ENCODE data around the gene RHCG.

The RHCG gene

DNA sequence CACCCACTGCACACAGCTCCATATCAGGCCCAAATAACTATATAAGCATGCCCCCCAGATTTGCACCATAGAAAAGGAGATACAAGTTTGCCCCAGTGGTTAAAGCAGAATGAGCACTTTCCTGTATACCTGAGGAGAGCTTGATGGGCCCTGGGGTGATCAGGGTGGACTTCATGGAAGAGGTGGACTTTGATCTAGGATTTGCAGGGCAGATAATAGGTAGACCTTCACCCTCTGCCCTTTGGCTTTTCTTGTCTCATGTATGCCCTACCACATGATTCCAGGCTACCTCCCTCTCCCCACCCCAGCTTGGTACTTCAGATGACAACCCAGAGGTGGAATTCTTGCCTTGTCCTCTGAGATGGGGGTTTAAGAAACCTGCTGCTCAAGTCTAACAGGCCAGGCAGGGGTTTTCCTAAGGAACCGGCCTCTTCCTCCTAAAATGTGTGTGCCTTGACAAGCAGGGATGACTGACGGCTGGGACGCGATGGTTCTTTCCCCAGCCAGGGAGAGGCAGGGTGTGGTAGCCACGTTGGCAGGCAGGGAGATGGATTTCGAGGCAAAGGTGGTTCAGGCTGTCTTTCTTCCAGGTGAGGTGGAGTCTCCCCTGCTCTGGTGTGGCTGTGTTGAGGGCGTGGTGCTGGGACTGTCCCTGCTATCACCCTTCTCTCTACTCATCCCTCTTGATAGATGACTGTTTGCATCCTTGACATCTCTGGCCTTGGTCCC is 6.6 kb upstream of the RHCG start:
- no peak for DNase-seq (ENCODE audit: low read depth)

DNA sequence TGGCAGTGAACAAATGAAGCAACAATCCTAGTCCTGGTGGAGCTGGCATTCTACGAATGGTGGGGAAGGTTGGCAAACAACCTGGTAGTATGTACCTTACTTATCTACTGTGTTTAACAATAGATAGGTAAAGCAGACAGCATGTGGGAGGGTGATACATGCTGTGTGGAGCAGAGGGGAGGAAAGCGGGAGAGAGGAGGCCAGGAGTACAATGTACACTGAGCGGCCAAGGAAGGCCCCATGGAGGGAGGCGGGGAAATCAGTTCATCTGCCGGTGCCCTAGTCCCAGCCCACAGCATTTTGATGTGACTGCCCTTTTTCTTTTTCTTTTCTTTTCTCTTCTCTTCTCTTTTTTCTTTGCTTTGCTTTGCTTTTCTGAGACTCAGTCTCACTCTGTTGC is 5.3 kb upstream of the RHCG start:
- DNase-seq (ENCODE audit: low read depth), result no peak

DNA sequence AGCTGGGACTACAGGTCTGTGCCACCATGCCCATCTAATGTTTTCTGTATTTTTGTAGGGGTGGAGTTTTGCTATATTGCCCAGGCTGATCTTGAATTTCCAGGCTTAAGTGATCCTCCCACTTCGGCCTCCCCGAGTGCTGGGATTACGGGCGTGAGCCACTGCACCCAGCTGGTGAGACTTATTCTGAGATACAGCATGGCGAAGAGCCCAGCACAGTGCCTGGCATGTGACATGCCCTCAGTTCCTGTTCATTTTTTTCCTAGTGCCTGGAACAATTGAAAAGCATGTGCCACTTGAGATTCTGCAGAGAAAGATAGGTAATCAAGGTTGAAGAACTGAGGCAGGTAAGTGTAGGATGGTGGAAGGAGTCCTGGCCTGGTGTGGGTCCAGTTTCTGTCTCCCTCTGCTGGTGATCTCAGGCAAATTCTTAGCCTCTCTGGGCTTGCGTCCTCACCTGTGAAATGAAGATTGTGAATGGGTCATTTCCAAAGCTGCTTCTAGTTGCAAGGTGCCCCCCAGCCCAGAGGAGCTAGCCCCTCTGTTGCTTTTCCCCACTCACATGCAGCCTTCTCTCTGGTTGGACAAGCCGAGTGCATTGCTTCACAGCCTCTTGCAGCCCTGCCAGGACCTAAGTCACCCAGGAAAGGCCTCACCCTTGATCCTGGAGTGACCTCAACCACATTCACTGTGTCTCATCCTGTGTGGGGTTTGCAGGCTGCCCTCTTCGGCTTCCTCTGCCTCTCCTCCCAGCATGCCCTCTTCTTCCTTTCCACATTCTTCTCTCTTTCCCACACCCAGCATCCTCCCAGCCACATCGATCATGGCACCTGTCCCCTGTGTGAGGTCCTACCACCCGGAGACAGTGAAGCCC is 4.3 kb upstream of the RHCG start:
- no peak for DNase-seq (ENCODE audit: low read depth)

DNA sequence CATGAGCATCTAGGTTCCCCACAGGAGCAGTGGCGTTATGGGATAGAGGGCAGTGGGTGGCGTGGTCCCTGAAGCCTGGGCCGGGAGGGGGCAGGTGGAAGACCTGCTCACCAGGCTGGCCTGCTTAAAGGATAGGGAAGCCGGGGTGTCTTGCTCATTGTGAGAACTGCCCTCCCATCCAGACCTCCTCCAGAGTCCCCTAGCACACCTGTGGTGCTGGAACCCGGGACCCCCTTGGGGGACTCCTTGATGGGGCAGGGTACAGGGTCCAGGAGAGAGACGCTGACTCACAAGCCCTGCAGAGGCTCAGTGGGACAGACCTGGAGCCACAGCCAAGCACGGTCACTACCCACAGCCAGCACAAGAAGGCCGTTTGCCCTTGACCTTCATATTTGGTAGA is 2.8 kb upstream of the RHCG start:
- no peak for DNase-seq (ENCODE audit: low read depth)

DNA sequence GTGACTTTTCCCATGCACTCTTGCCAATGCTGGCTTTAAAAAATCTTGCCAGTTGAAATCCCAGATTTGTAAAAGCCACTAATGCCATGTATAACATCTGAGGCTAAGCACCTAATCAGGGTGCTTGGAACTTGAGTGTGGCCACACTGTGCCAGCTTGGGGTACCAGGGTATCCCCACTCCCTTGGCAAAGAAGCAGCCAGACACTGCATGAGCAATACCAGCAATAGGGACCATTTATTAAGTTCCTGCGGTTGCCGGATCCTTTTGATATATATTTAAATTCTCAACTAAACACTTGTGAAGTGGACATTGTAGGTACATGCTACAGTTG is 2.2 kb upstream of the RHCG start:
- no peak for DNase-seq (ENCODE audit: low read depth)

DNA sequence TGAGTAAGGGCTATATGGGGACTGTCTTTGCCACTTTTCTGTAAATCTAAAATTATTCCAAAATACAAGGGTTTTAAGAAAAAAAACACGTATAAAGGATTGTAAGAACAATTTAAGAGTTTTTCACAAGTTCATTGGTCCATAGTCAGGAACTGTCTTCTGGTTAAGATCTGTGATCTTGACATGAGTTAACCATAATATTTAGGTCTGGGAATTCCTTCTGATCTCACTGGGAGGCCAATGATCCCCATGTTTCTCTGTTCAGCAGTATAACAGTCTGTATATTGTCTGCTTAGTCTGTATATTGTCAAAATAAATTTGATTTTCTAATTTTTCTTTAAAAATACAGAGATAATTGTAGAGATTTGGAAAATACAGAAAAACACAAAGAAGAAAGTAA is 848 bp upstream of the RHCG start:
- no peak for DNase-seq (ENCODE audit: low read depth)

GRCh38 chr15:89495638-89496145 is 691 bp downstream of the RHCG start:
- no peak for DNase-seq (ENCODE audit: low read depth)

GRCh38 chr15:89494941-89495637 is 1.3 kb downstream of the RHCG start:
- DNase-seq (ENCODE audit: low read depth), result no peak

DNA sequence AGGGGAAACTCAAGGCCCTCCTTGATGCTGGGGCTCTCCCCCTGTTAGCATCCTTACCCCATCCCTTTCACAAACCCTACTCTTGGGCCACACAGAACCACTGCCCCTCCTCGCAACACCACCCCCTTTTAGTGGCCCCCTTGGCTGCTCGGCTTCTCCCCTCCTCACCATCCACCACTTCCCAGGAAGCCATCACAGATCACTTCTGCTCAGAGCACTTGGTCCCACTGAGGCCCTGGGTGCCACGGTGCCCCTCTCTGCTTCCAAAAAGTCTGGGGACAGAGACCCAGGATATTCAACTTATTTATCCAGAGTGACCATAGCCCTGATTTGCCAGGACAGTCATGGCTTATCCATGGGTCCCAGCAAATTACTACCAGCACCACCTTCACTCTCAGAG is 2.4 kb downstream of the RHCG start:
- no peak for DNase-seq (ENCODE audit: low read depth)

DNA sequence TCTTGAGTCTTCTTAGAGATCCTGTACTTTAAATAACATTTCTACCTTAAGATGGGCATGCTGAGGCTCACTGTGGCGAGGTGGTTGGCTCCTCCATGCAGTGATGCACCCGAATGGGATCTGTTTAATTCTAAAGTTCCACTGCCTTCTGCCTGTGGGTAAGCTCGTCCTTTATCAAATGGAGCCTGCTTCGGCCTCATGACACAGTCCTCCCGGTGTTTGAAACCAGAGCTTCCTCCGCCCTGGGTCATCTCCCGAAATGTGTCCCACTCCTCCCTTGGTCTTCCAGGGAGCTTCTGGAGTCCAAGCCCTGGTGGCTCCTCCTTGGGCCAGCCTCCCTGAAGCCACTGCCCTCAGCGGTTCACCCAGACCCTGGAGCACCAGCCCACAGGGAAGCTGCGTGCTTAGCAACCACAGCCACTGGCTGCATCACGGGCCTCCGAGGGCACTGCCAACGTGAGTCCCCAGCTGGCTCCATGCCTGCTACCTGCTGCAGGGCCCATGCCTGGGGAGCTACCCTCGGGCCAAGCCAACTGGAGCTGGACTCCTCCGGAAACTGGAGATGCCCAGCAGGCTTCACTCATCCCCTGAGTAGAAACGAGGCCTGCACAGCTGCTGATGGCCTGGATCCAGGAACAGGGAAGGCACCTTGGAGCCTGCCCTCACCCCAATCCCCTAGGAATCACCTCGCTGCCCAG is 3.3 kb downstream of the RHCG start:
- no peak for DNase-seq (ENCODE audit: low read depth)

GRCh38 chr15:89492111-89492641 is 4.2 kb downstream of the RHCG start:
- DNase-seq (ENCODE audit: low read depth), result no peak

DNA sequence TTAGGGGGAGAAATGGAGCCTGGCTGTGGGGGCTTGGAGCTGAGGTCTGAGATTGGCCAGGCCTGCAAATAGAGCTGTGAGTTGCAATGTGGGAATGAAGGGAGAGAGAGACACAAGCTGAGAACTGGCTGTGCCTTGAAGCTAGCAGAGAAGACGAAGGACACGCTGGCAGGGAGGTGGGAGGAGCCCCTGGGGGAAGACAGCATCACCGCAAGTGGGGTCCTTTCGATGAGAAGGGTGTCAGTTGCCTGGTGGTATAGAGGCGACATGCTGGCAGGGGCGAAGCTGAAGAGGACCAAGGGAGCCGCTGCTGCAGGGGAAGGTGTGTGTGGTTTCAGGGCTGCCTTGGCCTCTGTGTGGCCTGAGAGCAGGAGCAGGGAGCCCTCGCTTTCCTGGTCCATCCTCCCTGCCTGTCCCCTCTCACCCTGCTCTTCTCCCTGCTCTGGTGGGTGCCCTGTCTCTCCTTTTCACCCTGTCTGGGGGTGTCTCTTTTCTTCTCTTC is 5.5 kb downstream of the RHCG start:
- no peak for DNase-seq (ENCODE audit: low read depth)

- no peak for DNase-seq (ENCODE audit: low read depth)
Measured at GRCh38 chr15:89490081-89490813, 6.1 kb downstream of the RHCG start.

GRCh38 chr15:89489376-89489775 is 7.0 kb downstream of the RHCG start:
- no peak for DNase-seq (ENCODE audit: low read depth)

- no peak for DNase-seq (ENCODE audit: low read depth)
Measured at GRCh38 chr15:89487791-89488190, 8.6 kb downstream of the RHCG start.

DNA sequence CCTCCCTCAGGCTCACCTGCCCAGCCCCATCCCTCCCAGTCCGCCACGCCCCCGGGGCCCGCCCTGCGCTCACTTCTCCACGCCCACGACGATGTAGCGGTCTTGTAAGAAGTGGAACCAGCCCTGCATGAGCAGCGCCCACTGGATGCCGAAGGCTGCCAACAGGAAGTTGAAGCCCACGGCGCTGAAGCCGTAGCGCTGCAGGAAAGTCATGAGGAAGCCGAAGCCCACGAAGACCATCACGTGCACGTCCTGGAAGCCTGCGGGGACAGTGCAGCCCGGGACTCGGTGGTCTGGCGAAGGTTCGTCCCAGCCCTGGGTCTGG is 9.7 kb downstream of the RHCG start:
- DNase-seq (ENCODE audit: low read depth), result no peak

DNA sequence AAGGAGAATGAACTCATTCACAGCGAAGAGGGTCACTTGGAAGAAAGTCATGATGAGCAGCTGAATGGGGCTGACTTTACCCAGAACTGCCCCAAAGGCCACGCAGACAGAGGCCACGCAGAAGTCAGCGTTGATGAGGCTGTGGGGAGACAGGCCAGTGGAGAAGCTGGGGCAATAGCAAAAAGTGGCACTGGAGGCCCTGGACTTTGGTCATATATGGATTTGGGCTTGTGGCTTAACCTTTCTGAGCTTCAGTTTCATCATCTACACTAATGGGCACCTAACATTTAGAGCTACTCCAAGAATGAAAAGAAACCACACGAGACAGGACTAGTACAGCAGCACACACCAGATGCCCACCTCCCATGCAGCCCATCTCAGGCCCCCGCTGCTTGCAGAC is 13.3 kb downstream of the RHCG start:
- no peak for DNase-seq (ENCODE audit: low read depth)

GRCh38 chr15:89482139-89482538 is 14.2 kb downstream of the RHCG start:
- DNase-seq (ENCODE audit: low read depth), result no peak

DNA sequence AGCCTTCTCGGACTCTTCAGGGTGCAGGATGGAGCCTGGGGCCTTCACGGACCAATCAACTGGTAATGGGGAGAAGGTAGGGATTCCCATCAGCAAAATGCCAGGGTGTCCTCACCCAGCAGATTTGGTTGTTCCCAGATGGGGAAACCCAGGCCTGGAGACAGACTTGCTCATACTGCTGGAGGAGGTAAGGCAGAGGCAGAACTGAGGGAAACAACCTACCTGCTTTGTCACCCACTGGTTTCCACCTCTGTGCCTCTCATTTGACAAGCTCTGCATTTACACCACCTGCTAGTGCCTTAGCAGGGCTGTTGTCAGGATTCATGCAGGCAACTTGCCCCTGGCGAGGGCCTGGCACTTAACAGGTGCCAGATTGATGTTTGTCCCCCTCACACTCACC is 15.9 kb downstream of the RHCG start:
- no peak for DNase-seq (ENCODE audit: low read depth)

DNA sequence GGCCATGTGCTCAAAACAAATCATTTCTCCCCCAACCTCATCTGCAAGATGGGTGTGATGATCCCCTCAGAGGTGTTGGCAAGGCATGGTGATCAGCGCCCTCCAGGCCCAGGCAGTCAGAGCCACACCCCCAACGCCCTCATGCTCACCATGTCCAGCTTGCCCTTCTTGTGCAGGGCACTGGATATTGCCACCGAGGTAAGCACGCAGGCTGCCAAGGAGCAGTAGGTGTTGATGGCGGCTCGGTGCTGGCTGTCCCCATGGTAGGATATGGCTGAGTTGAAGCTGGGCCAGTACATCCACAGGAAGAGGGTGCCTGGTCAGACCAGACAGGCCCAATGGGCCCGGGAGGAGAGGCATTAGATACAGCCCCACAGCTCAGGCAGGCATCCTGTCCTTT is 17.2 kb downstream of the RHCG start:
- no peak for DNase-seq (ENCODE audit: low read depth)
